Neural cell (in vitro differentiated cells): Measurements from ENCODE around the gene PNKD.

ENCODE experiments used
- RAD21 ChIP-seq: fragments of 450-650 bp; conservative IDR thresholded peaks from 2 replicates; pipeline ENCODE4 v1.6.1; 2014; ENCODE audit warnings: antibody characterized with exemption, mild to moderate bottlenecking, moderate library complexity
- TF ChIP-seq, protein P1 (sequence below): fragments of 450-650 bp; IDR thresholded peaks from 2 replicates; pipeline ENCODE4 v1.5.1; 2014; ENCODE audit warnings: antibody characterized with exemption, mild to moderate bottlenecking, moderate library complexity; ENCODE audit not compliant: poor library complexity, severe bottlenecking

DNA sequence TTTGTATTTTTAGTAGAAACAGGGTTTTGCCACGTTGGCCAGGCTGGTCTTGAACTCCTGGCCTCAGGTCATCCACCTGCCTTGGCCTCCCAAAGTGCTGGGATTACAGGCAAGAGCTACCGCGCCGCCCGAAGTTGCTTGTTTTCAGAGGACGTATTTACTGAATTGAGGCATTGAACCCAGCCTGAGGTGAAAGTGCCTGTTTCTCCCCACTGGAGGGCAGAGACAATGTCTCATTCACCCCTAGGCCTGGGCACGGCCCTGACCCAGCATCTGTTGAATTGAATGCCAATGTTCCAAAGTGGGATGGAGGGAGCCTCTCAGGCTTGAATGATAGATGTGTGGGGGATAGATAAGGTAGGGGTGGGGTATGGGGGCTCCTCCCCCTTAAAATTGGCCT lies 26.5 kb downstream of the PNKD start:
- no peak for TF ChIP-seq RAD21
- TF ChIP-seq, protein P1, sequence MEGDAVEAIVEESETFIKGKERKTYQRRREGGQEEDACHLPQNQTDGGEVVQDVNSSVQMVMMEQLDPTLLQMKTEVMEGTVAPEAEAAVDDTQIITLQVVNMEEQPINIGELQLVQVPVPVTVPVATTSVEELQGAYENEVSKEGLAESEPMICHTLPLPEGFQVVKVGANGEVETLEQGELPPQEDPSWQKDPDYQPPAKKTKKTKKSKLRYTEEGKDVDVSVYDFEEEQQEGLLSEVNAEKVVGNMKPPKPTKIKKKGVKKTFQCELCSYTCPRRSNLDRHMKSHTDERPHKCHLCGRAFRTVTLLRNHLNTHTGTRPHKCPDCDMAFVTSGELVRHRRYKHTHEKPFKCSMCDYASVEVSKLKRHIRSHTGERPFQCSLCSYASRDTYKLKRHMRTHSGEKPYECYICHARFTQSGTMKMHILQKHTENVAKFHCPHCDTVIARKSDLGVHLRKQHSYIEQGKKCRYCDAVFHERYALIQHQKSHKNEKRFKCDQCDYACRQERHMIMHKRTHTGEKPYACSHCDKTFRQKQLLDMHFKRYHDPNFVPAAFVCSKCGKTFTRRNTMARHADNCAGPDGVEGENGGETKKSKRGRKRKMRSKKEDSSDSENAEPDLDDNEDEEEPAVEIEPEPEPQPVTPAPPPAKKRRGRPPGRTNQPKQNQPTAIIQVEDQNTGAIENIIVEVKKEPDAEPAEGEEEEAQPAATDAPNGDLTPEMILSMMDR = no peak
